Stimulated activated CD4-positive, alpha-beta T cell treated with anti-CD3 and anti-CD28 coated beads, Interleukin-4, amount 100 ng/mL, for 24 hours (primary cell): ENCODE measurements around the gene LEAP2.
"Not testable (repeated sequence)": the region's sequence is repeated elsewhere in the genome, so short reads cannot be mapped to it uniquely, and the experiment has no call there.

ENCODE experiments used
- DNase-seq: peaks from one replicate; pipeline ENCODE4 v3.0.0-alpha.2; 2020

Gene LEAP2

DNA sequence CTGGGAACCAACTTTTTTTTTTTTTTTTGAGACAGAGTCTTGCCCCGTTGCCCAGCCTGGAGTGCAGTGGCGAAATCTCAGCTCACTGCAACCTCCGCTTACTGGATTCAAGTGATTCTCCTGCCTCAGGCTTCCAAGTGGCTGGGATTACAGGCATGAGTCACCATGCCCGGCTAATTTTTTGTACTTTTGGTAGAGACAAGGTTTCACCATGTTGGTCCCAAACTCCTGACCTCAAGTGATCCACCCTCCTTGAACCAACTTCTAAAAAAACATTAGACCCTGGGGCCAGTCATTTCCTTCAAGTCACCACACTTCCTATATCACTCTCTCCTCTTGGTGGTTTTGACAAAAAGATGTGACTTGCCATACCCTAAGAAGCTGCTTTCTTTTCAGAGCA is 32.2 kb upstream of the LEAP2 start:
- no peak for DNase-seq

DNA sequence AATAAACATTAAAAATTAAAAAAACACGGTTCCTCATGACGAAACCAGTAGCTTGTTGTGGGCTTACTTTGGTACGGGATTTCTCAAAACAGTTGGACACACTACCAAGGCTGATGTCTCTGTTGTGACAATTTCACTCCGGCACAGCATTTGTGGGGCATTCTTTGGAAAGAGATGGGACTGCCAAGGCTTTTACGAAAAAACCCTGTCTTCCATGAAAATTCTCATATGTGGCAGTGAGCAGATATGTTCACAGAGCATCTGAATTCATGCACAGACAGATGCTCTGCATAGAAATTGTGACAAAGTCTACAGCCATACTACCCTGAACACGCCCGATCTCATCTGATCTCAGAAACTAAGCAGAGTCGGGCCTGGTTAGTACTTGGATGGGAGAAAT is 25.2 kb upstream of the LEAP2 start:
- no peak for DNase-seq

DNA sequence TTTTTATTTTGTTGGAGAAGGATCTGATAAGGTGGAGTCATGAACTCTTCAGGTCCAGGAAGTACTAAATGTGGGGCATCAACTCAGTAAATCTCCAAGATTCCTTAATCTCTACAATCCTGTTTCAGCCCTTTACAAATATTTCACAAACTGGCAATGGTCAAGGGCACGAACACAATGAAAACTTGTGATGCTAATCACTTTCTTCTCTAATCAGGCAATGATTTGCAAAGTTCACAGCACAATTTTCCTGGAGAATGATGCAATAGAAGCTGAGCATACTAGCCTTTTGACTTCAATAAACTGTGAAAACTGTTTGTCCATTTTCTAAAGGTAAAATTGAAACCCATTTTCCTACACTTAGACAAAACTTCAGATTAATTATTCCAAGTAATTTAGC is 24.1 kb upstream of the LEAP2 start:
- DNase-seq = no peak

DNA sequence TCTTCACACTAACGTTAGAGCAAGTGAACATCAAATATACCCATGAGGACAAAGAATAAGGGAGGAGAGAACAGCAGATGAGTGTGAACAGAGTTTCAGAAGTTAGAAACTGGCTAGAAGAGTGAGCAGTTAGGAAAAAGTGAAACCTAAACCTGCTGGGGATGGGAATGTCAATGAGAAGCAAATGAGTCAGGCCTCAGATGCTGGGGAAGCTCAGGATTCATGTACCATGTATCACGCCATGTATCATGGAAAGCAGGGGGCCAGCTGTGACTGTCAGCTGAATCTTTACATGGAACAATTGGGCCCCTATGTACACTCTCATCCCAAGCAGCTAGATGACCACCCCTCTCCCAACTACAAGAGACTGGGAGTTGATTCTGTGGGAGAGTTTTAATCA is 23.4 kb upstream of the LEAP2 start:
- no peak for DNase-seq

DNA sequence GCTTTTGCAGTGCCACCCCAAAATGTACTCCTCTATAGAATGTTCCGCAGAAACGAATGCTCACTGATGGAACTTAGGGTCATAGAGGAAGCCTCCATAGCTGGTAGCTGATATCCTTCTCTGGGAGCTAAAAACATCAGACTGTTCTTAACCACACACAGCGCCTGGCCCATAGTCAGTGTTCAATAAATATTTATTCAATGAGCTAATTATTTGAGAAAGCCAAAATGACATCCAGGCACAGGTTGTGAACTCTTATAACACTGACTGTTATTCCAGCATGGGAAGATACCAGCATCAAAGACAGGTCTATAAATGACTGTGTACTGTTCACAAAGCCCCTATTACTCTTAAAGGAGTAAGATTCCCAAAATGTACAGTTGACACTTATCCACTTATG is 20.1 kb upstream of the LEAP2 start:
- DNase-seq = no peak

DNA sequence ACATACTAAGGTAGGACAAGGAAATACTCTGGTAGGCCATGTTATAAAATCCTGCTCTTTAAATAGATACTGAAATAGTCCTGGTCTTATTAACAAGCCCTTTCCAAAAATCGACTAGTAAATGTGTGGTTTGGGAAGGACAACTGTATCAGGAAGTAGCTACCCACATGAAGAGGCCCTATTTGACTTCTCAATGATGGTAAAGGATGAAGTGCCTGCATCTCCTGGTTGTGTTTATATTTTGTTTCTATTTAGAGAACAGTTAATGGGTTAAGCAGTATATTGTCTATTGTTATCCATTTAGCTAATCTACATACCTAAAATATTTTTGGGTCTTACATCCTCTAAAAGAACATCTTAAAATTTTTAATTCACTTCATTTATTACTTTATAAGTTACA is 19.7 kb upstream of the LEAP2 start:
- DNase-seq = no peak

DNA sequence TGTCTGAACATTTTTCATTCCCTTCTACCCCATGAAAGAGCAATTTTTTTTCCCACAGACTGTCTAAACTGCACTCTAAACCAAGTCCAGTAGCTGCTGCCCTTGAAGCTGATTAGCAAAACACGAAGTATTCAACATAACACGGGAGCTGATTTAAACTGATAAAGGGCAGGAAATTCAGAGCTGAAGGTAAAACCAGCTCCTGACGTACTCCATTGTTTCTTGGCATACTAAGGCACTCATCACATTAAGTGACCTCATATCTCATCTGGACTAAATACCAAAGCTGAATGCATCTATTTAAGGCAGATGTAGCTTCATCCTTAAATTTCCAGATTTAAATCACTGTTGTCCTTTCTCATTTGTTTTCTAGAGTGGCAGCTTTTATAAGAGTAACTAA is 19.2 kb upstream of the LEAP2 start:
- DNase-seq = no peak

DNA sequence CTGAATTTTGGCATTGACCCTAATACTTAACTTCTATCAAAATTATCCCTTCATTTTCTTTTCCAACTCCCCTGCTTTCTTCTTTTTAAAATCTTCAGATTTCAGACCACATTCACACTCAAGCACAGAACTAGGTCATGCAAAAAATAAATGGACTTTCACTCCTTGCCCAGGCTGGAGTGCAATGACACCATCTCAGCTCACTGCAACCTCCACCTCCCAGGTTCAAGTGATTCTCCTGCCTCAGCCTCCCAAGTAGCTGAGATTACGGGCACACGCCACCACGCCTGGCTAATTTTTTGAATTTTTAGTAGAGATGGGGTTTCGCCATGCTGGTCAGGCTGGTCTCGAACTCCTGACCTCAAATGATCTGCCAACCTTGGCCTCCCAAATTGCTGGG is 18.5 kb upstream of the LEAP2 start:
- DNase-seq = not testable (repeated sequence)

DNA sequence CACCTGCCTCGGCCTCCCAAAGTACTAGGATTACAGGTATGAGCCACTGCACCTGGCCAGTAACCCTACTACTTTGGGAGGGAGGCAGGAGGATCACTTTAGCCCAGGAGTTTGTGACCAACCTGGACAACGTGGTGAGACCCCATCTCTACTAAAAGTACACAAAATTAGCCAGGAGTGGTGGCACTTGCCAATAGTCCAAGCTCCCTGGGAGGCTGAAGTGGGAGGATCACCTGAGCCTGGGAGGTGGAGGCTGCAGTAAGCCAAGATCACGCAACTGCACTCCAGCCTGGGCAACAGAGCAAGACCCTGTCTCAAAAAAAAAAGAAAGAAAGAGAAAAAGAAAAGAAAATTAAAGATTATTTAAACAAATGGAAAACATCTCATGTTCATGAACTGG is 17.5 kb upstream of the LEAP2 start:
- DNase-seq = no peak

DNA sequence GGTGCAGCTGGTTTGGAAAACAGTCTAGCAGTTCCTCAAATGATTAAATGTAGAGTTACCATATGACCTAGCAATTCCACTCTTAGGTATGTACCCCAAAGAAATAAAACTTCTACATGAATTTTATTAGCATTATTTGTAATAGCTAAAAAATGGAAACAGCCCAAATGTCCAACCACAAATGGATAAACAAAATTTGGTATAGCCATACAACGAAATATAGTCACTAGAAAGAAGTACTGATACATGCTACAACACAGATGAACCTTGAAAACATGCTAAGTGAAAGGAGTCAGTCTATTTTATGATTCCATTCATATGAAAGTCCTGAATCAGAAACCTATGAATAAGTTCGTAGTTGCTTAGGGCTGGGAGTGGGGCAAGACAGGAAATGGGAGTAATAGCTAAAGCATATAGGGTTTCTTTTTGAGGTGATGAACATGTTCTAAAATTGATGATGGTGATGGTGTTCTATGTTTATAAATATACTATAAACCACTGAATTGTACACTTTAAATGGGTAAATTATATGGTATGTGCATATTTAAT is 13.5 kb upstream of the LEAP2 start:
- no peak for DNase-seq

DNA sequence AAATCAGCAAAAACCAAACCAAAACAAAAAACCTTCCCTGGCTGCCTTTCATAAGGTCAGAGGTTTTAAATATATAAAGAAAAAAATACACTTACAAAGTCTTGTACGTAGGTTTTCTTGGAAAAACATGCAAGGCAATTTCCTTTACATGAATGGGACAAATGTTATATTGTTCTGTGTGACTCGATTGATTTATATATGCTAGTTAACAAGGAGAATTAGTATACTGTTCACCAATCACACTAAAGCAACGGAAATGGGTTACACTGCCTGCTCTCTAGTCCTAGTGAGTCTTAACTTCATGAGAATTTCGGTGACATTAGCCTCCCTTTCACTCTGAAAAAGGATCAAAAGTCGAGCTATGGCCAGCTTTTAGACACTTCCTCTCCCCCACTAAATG is 12.7 kb upstream of the LEAP2 start:
- DNase-seq = no peak

DNA sequence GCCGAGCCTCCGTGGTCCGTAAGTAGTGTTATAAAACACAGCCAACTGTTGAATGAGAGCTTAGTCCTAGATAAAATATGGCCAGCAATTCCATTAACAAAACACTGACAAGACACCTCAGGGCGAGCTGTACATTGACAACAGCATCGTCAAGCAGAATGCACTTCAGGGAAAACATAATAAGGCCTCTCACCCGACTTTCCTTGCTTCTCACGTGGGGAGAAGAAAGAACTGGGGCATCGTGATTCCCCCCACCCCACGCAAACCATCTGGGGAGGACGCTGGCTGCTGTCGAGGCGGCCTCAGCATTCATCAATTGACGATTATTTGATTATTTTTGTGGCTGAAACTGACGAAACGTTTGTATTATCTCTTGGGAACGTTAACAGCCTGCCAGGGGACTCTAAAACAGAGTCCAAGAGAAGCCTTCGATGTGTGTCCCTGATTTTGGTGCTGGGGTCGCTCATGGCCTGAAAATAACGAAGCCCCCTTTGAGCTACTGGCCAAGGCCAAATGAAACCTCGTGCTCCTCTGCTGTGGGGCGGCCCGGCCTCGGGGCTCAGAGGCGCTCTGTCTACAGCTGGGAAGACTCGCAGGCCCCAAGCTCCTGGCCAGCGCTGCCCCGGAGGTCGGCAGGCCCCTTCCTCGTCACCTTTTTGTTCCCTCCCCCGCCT is 7.7 kb upstream of the LEAP2 start:
- no peak for DNase-seq

DNA sequence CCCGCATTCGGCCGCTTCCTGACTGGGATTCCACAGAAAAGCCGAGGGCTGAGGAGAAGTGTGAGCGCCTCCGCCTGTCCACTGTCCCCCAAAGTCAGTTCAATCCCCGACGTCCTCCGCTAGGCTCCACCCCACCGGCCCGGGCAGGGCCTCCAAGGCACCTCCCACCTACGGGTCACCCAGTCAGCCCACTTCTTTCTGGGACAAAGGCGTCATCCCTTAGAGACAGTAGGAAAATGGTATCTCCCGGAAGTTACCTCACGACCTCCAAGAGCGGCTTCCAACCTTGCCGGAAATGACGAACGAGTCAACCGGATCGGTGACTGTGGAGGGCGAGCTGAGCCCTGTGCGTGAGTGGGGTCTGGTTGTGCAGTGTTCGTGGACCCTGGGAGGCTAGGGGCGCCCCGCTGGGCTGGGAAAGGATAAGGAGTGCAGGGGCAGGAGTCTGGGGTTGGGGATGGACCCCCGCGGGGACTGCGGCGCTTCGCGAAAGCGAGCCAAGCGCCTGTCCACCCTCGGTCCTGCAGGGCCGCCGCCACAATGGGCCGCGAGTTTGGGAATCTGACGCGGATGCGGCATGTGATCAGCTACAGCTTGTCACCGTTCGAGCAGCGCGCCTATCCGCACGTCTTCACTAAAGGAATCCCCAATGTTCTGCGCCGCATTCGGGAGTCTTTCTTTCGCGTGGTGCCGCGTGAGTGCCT is 7.0 kb upstream of the LEAP2 start, which contains the start of the genes GDF9 and UQCRQ:
Gene GDF9 (minus strand): TSS at position 128 of the 704 bp plus-strand sequence. CDS start 1,936 bp downstream, outside the sequence.
Gene UQCRQ (plus strand): TSS at position 301 of the 704 bp plus-strand sequence. CDS start 240 bp downstream, at position 541.
- DNase-seq = peak; percentile 94

DNA sequence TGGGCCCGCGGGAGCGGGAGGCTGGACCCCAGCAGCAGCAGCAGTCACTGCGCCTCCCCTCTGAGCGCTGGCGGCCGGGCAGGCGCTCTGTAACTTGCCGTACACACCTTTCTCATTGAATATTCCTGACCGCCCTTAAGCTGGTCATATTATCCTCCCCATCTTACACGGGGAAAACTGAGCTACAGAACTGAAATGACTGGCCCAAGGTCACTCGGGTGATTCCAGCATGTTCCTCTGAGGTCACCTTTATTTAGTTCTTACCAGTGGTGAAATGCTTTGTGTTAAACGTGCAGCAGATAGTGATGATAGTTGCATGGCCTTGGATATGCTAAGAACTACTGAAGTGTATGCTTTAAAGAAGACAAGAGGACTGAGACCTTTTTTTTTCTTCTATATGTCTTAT is 6.4 kb upstream of the LEAP2 start:
- no peak for DNase-seq

DNA sequence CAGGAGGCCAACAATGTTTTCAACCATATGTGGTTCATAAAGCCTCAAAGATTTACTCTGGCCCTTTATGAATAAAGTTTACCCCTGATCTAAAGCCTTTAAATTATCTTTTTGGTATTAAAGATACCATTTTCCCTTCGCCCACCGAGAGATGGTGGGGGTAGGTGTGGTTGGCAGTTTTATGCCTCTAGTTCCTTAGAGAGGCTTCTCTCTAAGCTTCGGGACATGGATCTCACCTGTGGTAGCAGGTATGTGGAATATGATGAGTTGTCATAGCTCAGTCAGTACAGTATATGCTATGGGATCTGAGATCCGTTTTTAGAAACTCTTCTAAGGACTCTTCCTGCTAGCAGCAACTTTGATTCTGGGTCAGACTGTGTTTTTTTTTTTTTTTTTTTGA is 4.7 kb upstream of the LEAP2 start:
- no peak for DNase-seq

DNA sequence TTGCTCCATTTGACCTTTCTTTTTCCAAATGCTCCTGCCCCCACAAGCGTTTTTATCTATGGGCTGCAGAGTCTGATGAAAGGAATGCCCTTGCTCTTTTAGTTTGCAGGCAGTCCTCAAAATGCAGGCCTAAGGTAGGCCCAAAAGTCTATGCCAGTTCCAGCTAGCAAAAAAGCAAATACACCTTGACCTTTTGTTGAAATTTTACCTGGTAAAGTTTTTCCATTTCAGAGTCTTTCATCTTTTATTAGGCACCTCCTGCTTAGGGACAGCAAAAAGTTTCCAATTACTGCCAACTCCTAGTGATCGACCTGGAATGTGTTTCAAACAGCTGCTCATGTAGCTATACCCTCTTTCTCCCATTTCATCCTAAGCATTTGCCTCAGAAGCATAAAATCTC is 2.7 kb upstream of the LEAP2 start:
- no peak for DNase-seq

DNA sequence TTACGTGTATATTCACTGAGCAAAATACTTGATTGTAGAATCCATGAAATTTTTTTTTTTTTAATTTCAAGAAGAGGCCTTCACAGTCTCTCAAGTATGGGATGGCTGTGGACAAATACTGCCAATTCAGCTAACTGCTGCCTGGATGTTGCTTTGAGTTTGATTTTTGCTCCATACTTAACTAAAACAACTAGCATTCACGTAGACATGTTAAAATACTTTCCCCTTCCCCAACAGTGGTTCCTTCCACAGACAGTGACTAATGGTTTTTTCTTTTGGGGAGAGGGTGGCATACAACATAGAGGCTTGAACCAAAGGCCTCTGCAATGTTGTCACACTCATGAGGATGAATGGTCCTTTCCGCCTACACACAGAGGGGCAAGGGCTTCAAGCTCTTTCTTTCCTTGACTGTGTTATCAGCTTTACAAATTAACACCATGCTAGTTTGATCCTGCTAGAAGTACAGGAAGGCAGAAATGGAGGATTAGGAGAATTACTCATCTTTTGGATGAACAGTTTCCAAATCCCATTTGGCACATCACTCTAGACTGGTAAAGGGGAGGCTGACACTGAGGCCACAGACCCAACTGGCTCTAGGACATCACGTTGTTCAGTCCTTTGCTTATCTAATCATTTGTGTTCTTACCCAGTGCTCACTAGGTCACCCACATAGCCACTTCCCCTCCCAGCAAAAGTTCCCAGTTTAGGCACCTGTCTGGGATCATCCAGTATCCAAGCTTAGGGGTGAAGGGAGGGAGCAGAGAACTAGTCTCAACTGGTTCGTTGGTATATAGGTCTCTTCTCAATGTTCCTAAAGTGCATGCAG is 1.8 kb upstream of the LEAP2 start:
- DNase-seq = no peak

DNA sequence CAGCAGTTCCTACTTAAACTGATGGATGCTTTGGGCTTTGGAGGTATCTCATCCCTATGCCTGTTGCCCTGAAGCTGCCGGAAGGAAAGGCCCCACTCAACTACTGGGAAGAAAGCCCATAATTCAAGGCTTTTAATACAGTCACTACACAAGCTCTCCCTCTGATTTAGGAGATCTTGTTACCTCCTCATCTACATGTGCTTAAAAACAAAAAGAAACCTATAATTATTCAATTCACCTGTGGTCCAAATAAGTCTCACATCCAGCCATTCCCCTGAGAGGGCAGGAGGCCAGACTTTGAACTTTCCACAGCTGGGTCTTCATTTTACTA is 715 bp upstream of the LEAP2 start:
- DNase-seq = no peak

DNA sequence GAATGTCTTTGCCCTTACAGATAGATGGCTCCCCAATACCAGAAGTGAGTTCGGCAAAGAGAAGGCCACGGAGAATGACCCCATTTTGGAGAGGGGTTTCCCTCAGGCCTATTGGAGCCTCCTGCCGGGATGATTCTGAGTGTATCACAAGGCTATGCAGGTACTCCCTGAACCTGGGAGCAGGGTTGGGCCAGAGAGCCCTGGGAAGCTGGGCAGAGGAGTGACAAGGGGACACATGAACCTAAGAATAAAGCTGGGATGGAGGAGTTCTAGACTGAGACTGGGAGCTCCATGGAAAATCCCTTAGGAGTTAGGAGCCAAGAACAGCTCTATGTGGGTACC is 433 bp downstream of the LEAP2 start:
- no peak for DNase-seq

DNA sequence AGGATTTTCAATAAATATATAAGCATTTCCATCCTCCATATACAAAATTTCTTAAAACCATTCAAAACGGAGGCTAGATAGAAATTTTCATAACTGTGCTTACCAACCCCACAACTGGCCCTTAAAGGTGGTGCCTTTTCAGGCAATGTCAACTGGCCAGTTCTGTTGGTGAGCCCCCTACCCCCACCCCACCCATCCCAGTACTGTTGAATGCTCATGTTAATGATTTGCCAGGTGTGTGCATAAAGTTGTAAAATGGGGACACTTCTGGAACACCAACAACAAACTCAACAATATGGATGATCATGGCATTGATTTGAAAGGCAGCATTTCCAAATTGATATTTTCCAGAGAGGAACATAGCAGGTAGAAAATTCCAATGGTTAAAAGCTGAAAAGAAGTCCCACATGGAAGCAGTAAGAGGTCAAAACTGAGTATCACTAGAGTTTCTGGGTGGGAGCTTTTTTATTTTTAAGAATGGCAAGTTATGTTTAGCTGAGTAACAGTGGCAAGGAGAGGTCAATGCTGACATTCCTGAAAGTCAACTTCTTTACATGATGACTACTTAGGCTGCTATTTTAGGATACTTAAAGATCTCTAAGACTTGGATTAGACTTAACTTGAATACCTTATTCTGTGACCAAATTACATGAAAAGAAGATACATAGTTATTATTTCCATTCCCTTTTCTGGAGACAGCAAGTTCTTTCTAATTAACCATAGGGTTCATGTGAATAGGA is 2.7 kb downstream of the LEAP2 start:
- DNase-seq = no peak

DNA sequence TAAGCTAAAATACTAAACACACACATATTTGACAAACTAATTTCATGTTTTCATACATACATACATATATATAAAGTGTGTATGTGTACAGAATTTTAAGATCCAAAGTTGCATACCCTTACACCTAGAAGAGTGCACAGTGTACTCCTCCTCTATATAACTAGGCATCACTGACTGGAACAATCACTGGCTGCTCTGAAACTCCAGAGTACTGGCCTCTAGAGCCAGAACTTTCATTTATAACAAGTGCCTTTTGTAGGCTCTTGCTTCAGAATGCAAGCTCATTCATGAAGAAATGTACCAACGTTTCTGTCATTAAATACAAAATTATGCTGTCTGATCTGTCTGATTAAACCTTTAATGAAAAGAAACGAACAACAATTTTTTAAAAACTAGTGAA is 4.0 kb downstream of the LEAP2 start:
- DNase-seq = no peak

DNA sequence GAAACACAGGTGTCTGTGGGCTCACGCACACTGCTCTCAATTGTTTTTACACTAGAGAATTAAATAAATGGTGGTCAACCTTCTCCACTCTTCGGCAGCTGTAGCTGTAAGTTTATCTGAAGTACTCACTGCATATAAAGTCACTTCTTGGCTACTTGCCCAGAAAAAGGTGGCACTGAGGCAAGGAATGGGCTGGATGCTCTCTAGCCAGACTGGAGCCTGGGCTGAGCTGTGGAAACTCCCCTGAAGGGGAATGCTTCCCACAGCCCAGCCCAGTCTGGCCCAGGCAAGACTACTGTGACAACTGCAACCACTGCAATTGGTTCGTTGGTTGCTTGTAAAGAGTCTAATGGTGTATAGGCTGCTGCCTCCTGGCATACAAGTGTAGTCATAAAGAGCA is 4.5 kb downstream of the LEAP2 start:
- no peak for DNase-seq

DNA sequence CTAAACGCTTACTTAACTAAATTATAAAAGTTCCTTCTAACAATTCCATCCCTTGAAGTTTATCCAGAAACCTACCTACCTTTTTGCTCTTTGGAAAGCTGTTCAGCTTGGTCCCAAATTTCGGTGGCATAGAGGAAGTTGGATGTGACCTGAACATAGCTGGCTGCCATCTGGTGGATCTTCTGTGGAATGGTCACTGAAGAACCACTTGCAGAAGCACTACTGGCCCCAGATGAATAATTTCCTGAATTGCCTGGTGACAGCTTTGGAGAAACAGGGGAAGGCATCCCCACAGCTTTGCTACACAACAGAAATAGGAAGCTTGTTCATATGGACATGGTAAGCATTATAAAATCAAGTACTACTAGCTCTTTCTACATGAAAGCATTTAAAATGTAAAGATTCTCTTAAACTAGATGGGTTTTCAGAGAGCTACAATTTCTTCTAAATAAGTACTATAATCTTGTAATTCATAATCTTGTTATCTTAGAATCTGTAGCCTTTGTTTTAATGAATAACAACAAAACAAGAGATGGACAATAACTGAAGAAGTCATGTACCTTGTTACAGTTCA is 9.9 kb downstream of the LEAP2 start:
- DNase-seq = peak; percentile 30
